ENCODE results near the gene PEX16. TPM values are rescaled to one million over a fixed set of nuclear protein-coding genes. Genes with fewer than 3 reads are reported as not detected.

The PEX16 gene
- total RNA-seq, 1 experiment from 2014 or later, result 34.5 TPM

GRCh38 chr11:45899448-45900174 lies 18.1 kb downstream of the PEX16 start:
- H3K9me3 Mint-ChIP-seq (ENCODE audit: low read depth, unreplicated experiment), result no peaks in the 10 kb centered on the region
- no peak for TF ChIP-seq CTCF (IDR thresholded peaks at IDR 0.05; ENCODE audit: unreplicated experiment)
- H3K4me3 Mint-ChIP-seq (ENCODE audit: low read depth, unreplicated experiment), result peak overlapping the region; percentile 69
- peaks cover 25% of the 10 kb centered on the region for H3K36me3 Mint-ChIP-seq (ENCODE audit: insufficient read depth, unreplicated experiment)
- H3K4me1 Mint-ChIP-seq (ENCODE audit: low read depth, unreplicated experiment), result peaks cover 10% of the 10 kb centered on the region
- CTCF ChIA-PET, result no interaction called here
- BruUV-seq (replicated peaks), result no TSS peak
- no peak overlapping the region for H3K27ac Mint-ChIP-seq (ENCODE audit: unreplicated experiment)
- intact Hi-C loops (cut with micrococcal nuclease; ENCODE audit: unreplicated experiment), result no loop called here
- DNase-seq, result peak; percentile 87
- peaks cover 38% of the 10 kb centered on the region for H3K27me3 Mint-ChIP-seq (ENCODE audit: unreplicated experiment)

- no TSS peak for BruUV-seq (replicated peaks)
- H3K9me3 Mint-ChIP-seq (ENCODE audit: low read depth, unreplicated experiment), result no peaks in the 10 kb centered on the region
- peaks cover 25% of the 10 kb centered on the region for H3K36me3 Mint-ChIP-seq (ENCODE audit: insufficient read depth, unreplicated experiment)
- H3K4me1 Mint-ChIP-seq (ENCODE audit: low read depth, unreplicated experiment), result peaks cover 10% of the 10 kb centered on the region
- H3K4me3 Mint-ChIP-seq (ENCODE audit: low read depth, unreplicated experiment), result peak overlapping the region; percentile 69
- H3K27me3 Mint-ChIP-seq (ENCODE audit: unreplicated experiment), result peaks cover 41% of the 10 kb centered on the region
- intact Hi-C loops (cut with micrococcal nuclease; ENCODE audit: unreplicated experiment), result no loop called here
- TF ChIP-seq CTCF (IDR thresholded peaks at IDR 0.05; ENCODE audit: unreplicated experiment), result no peak
- CTCF ChIA-PET, result interaction anchor here (0.8 kb wide), 1 partner anchor 26 kb away, joined by 3 read pairs; no protein-coding TSS in a partner anchor
- no peak for DNase-seq
- H3K27ac Mint-ChIP-seq (ENCODE audit: unreplicated experiment), result no peak overlapping the region
Measured at GRCh38 chr11:45899086-45899447, 18.6 kb downstream of the PEX16 start.

- no peak for DNase-seq
- H3K36me3 Mint-ChIP-seq (ENCODE audit: insufficient read depth, unreplicated experiment), result peaks cover 25% of the 10 kb centered on the region
- TF ChIP-seq CTCF (IDR thresholded peaks at IDR 0.05; ENCODE audit: unreplicated experiment), result no peak
- intact Hi-C loops (cut with micrococcal nuclease; ENCODE audit: unreplicated experiment), result no loop called here
- H3K4me3 Mint-ChIP-seq (ENCODE audit: low read depth, unreplicated experiment), result no peak overlapping the region
- H3K27ac Mint-ChIP-seq (ENCODE audit: unreplicated experiment), result no peak overlapping the region
- BruUV-seq (replicated peaks), result no TSS peak
- CTCF ChIA-PET, result interaction anchor here (1.6 kb wide), 1 partner anchor 121 kb away, joined by 4 read pairs; no protein-coding TSS in a partner anchor
- peaks cover 10% of the 10 kb centered on the region for H3K4me1 Mint-ChIP-seq (ENCODE audit: low read depth, unreplicated experiment)
- H3K9me3 Mint-ChIP-seq (ENCODE audit: low read depth, unreplicated experiment), result no peaks in the 10 kb centered on the region
- H3K27me3 Mint-ChIP-seq (ENCODE audit: unreplicated experiment), result peaks cover 54% of the 10 kb centered on the region
Measured at GRCh38 chr11:45897556-45897955, 20.1 kb downstream of the PEX16 start.

GRCh38 chr11:45896422-45896984 lies 21.2 kb downstream of the PEX16 start:
- no TSS peak for BruUV-seq (replicated peaks)
- intact Hi-C loops (cut with micrococcal nuclease; ENCODE audit: unreplicated experiment), result loop anchor here (1.0 kb wide), 1 partner anchor 21 kb away; no protein-coding TSS in a partner anchor
- Mint-ChIP-seq H3K27ac (ENCODE audit: unreplicated experiment) (no peak overlapping the region), H3K9me3 (ENCODE audit: low read depth, unreplicated experiment) (no peaks in the 10 kb centered on the region), H3K27me3 (ENCODE audit: unreplicated experiment) (peaks cover 63% of the 10 kb centered on the region), H3K4me1 (ENCODE audit: low read depth, unreplicated experiment) (peaks cover 10% of the 10 kb centered on the region), H3K4me3 (ENCODE audit: low read depth, unreplicated experiment) (no peak overlapping the region), H3K36me3 (ENCODE audit: insufficient read depth, unreplicated experiment) (peaks cover 25% of the 10 kb centered on the region)
- TF ChIP-seq CTCF (IDR thresholded peaks at IDR 0.05; ENCODE audit: unreplicated experiment), result no peak
- CTCF ChIA-PET, result interaction anchor here (1.6 kb wide), 1 partner anchor 122 kb away, joined by 4 read pairs; no protein-coding TSS in a partner anchor
- DNase-seq, result peak; percentile 68

Data from Calu3 (cell line).